LNCaP clone FGC (cell line): ENCODE results near the gene LPCAT2.

Experiments
- DNase-seq: peaks from one replicate; pipeline ENCODE4 v3.0.0-alpha.2; 2011; ENCODE audit warnings: low read depth
- H3K4me3 ChIP-seq: 2 replicates; pipeline ENCODE4 v1.5.1; 2011; ENCODE audit warnings: mild to moderate bottlenecking, low read depth, low read length, control low read depth
- TF ChIP-seq, protein P1 (sequence below): IDR thresholded peaks from 2 replicates; pipeline ENCODE4 v1.5.1; 2012; ENCODE audit warnings: mild to moderate bottlenecking; ENCODE audit not compliant: control insufficient read depth, insufficient read depth; ENCODE audit errors: extremely low read depth

The LPCAT2 gene

DNA sequence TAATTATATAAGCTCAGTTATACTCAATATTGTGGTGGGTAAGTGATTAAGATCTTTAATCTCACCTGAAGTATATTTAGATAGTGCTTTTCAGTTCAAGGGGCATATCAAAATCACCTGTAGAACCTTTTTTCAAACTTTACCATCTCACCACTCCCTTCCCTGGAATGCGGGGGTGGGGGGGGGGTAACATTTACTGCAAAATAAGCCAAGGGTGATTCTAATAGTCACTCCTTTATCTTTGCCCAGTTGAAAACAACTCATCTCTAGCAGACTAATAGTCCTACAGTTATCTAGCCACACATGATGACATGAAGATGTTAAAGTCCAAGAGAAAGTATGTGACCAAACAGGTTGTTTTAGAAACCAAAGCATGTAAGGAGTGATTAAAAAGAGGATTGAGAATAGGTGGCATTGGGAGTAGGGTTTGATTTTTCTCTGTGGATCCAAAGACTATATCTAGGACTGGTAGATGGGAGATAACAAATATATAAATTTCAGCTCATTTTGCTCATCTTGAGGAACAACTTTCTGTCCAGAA lies 21.5 kb downstream of the LPCAT2 start:
- H3K4me3 ChIP-seq, result no peak overlapping the region
- DNase-seq, result no peak
- TF ChIP-seq, protein P1, sequence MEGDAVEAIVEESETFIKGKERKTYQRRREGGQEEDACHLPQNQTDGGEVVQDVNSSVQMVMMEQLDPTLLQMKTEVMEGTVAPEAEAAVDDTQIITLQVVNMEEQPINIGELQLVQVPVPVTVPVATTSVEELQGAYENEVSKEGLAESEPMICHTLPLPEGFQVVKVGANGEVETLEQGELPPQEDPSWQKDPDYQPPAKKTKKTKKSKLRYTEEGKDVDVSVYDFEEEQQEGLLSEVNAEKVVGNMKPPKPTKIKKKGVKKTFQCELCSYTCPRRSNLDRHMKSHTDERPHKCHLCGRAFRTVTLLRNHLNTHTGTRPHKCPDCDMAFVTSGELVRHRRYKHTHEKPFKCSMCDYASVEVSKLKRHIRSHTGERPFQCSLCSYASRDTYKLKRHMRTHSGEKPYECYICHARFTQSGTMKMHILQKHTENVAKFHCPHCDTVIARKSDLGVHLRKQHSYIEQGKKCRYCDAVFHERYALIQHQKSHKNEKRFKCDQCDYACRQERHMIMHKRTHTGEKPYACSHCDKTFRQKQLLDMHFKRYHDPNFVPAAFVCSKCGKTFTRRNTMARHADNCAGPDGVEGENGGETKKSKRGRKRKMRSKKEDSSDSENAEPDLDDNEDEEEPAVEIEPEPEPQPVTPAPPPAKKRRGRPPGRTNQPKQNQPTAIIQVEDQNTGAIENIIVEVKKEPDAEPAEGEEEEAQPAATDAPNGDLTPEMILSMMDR, result no peak

- TF ChIP-seq, protein P1, result no peak
- DNase-seq, result no peak
- no peak overlapping the region for H3K4me3 ChIP-seq
These were observed 23.4 kb downstream of the LPCAT2 start for GRCh38 chr16:55532227-55532626.

DNA sequence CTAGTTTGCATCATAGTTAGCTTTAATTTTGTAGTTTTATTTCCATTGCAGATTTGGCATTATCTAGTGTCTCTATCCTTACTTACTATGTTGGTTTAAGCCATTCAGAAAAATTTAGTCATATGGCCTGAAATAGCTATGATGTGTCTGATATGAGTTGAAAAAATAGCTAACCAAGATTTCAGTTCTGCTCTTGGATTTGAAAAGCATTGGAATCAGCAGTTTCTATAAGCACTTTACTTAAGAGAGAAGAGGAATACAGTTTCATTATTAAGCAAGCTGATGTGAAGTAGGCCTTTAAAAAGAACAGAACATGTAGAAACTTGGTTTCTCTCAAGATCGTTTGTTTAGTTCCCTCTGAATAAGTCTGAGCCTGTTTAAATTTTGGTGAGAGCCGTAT lies 25.9 kb downstream of the LPCAT2 start:
- no peak for DNase-seq
- no peak overlapping the region for H3K4me3 ChIP-seq
- TF ChIP-seq, protein P1, result no peak

GRCh38 chr16:55539049-55539448 lies 30.2 kb downstream of the LPCAT2 start:
- H3K4me3 ChIP-seq, result no peak overlapping the region
- no peak for DNase-seq
- TF ChIP-seq, protein P1, result no peak

GRCh38 chr16:55539488-55539887 lies 30.6 kb downstream of the LPCAT2 start:
- no peak for DNase-seq
- TF ChIP-seq, protein P1, result no peak
- no peak overlapping the region for H3K4me3 ChIP-seq

DNA sequence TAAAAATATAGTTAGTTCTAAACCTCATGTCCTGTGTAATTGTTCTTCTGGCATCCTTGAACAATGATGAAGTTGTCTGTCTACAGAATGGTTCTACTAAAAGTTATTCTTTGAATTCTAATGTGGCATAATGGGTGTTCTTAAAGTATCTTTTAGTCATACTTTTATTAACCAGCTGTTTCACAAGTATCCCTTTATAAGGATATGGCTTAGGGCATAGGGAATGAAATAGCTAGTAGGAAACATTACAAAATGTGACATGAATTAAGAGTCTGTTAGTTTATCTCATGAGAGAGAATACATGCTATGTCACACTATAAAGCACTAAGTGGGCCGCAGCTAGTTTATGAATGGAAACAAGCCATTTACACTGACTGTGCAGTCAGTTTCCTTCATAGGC lies 31.3 kb downstream of the LPCAT2 start:
- TF ChIP-seq, protein P1, result no peak
- no peak overlapping the region for H3K4me3 ChIP-seq
- no peak for DNase-seq

- DNase-seq, result no peak
- TF ChIP-seq, protein P1, result no peak
- H3K4me3 ChIP-seq, result no peak overlapping the region
These were observed 33.7 kb downstream of the LPCAT2 start for GRCh38 chr16:55542459-55543082.
